H1 (cell line): Measurements from ENCODE around the gene CIBAR2.

Experiments
- CHD2 ChIP-seq: IDR thresholded peaks from 2 replicates; pipeline ENCODE4 v1.6.1; 2012; ENCODE audit warnings: low read length, improper control_type of control experiment
- EGR1 ChIP-seq: IDR thresholded peaks from 2 replicates; pipeline ENCODE4 v1.6.1; 2011; ENCODE audit warnings: low read depth, low read length, borderline replicate concordance
- EZH2 ChIP-seq: fragments of 200-600 bp; sonication (generic); IDR thresholded peaks from 2 replicates; pipeline ENCODE4 v1.7.1; 2012; ENCODE audit warnings: low read depth, mild to moderate bottlenecking, moderate library complexity, low read length, inconsistent platforms; ENCODE audit not compliant: severe bottlenecking
- JUN ChIP-seq: IDR thresholded peaks from 2 replicates; pipeline ENCODE4 v1.6.1; 2011; ENCODE audit warnings: low read depth, mild to moderate bottlenecking, improper control_type of control experiment, low read length
- JUND ChIP-seq: IDR thresholded peaks from 2 replicates; pipeline ENCODE4 v1.6.1; 2011; ENCODE audit warnings: mild to moderate bottlenecking, improper control_type of control experiment, low read length
- KDM1A ChIP-seq: fragments of 200-600, 300-600 bp; sonication (generic); IDR thresholded peaks from 2 replicates; pipeline ENCODE4 v1.7.1; 2016; ENCODE audit warnings: mild to moderate bottlenecking, low read length, borderline replicate concordance
- POLR2A ChIP-seq, 2 experiments: IDR thresholded peaks; 1 replicate in 1 of 2; 2 replicates in 1 of 2; pipeline ENCODE4 v1.6.1; 2011; ENCODE audit warnings: low read depth in 2 of 2, low read length in 2 of 2, mild to moderate bottlenecking in 2 of 2; ENCODE audit errors: control extremely low read depth in 1 of 2
- RFX5 ChIP-seq: IDR thresholded peaks from 2 replicates; pipeline ENCODE4 v1.6.1; 2011; ENCODE audit warnings: low read depth, low read length, improper control_type of control experiment, borderline replicate concordance
- RNF2 ChIP-seq: fragments of 200-900, 300-1000 bp; sonication (generic); IDR thresholded peaks from 2 replicates; pipeline ENCODE4 v1.7.1; 2016; ENCODE audit warnings: borderline replicate concordance, low read depth, mild to moderate bottlenecking, antibody characterized with exemption, low read length; ENCODE audit not compliant: poor library complexity, severe bottlenecking; ENCODE audit errors: missing control alignments
- TAF1 ChIP-seq: IDR thresholded peaks from 2 replicates; pipeline ENCODE4 v1.6.1; 2011; ENCODE audit warnings: mild to moderate bottlenecking, low read depth, low read length
- TF ChIP-seq, protein P1 (sequence below): IDR thresholded peaks from 2 replicates; pipeline ENCODE4 v1.6.1; 2012; ENCODE audit warnings: inconsistent platforms
- TF ChIP-seq, protein P2 (sequence below), 3 experiments: IDR thresholded peaks; 1 replicate in 2 of 3; 2 replicates in 1 of 3; pipeline versions ENCODE4 v1.5.1 to v1.6.1; 2011; ENCODE audit warnings: low read length in 3 of 3, mild to moderate bottlenecking in 3 of 3, inconsistent platforms in 2 of 3, low read depth in 1 of 3, moderate library complexity in 1 of 3; ENCODE audit not compliant: insufficient read depth in 1 of 3; ENCODE audit errors: control extremely low read depth in 1 of 3

DNA sequence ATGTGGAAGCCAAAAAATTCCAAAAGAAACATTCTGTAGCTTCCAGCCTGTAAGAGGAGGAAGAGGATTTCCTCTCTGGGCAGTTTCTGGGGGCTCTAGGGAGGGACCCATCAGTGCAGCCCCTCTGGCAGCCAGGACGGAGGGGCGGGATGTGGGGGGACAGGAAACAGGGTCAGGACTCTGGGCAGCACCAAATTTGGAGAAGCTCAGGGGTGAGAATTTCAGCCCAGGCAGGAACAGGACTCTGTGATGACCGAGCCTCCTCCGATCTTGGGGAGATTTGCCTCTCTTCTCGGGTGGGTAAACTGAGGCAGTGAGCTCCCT is 18.4 kb upstream of the CIBAR2 start:
- TF ChIP-seq EZH2, result no peak
- no peak for TF ChIP-seq POLR2A (IDR thresholded peaks at IDR 0.05; ENCODE audit: control extremely low read depth in 1 of 2, low read depth in 2 of 2, low read length in 2 of 2)
- TF ChIP-seq, protein P1, sequence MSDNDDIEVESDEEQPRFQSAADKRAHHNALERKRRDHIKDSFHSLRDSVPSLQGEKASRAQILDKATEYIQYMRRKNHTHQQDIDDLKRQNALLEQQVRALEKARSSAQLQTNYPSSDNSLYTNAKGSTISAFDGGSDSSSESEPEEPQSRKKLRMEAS, result no peak
- TF ChIP-seq, protein P2, sequence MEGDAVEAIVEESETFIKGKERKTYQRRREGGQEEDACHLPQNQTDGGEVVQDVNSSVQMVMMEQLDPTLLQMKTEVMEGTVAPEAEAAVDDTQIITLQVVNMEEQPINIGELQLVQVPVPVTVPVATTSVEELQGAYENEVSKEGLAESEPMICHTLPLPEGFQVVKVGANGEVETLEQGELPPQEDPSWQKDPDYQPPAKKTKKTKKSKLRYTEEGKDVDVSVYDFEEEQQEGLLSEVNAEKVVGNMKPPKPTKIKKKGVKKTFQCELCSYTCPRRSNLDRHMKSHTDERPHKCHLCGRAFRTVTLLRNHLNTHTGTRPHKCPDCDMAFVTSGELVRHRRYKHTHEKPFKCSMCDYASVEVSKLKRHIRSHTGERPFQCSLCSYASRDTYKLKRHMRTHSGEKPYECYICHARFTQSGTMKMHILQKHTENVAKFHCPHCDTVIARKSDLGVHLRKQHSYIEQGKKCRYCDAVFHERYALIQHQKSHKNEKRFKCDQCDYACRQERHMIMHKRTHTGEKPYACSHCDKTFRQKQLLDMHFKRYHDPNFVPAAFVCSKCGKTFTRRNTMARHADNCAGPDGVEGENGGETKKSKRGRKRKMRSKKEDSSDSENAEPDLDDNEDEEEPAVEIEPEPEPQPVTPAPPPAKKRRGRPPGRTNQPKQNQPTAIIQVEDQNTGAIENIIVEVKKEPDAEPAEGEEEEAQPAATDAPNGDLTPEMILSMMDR (IDR thresholded peaks at IDR 0.05; ENCODE audit: control extremely low read depth in 1 of 3, insufficient read depth in 1 of 3, low read depth in 1 of 3, low read length in 3 of 3), result no peak
- no peak for TF ChIP-seq KDM1A
- no peak for TF ChIP-seq TAF1
- no peak for TF ChIP-seq JUN
- no peak for TF ChIP-seq EGR1
- no peak for TF ChIP-seq RNF2
- no peak for TF ChIP-seq RFX5
- TF ChIP-seq CHD2, result no peak
- no peak for TF ChIP-seq JUND
